ENCODE data around the gene SCARB1. TPM values are rescaled to one million over a fixed set of nuclear protein-coding genes. Genes with fewer than 3 reads are reported as not detected.

Gene SCARB1
- polyA plus RNA-seq, 1 experiment, result 10.3 TPM

DNA sequence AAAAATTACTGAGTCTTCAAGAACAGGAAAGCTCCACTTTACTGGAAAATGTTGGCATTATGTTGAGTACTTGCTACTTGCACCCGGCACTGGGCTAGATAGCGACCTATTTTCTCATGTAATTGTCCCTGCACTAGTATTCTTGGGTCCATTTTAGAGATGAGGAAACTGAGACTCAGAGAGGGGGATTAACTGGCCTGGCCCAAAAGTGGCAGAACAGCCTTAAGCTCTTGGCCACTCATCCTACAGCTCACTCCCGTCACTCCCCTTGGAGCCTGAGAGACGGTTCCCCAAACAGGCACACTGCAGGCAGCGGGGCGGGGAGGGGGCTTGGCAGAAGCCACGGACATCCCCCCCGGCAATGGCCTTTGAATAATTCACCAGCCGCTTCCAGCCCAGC, 113.9 kb downstream of the SCARB1 start:
- no peak for DNase-seq (ENCODE audit: low read depth, low spot score)
- CTCF ChIA-PET, result interaction anchor here (0.6 kb wide), 1 partner anchor 11 kb away, joined by 4 read pairs; no protein-coding TSS in a partner anchor
- H3K27me3 ChIP-seq (ENCODE audit: control insufficient read depth, insufficient read depth, low read length), result peaks cover 4% of the 10 kb centered on the region
- H3K4me3 ChIP-seq (ENCODE audit: low read depth, low read length), result no peak overlapping the region
- no peak overlapping the region for H3K27ac ChIP-seq (ENCODE audit: low read depth, low read length)
- H3K9me3 ChIP-seq (ENCODE audit: control insufficient read depth, insufficient read depth, low read length), result peaks cover 12% of the 10 kb centered on the region
- TF ChIP-seq CTCF (IDR thresholded peaks at IDR 0.05; ENCODE audit: low read depth, low read length), result no peak
- POLR2A ChIA-PET, result no interaction called here

GRCh38 chr12:124747426-124748161, 116.1 kb downstream of the SCARB1 start:
- Histone ChIP-seq H3K9me3 (ENCODE audit: control insufficient read depth, insufficient read depth, low read length) (peaks cover 4% of the 10 kb centered on the region), H3K27me3 (ENCODE audit: control insufficient read depth, insufficient read depth, low read length) (peaks cover 3% of the 10 kb centered on the region), H3K4me3 (ENCODE audit: low read depth, low read length) (no peak overlapping the region), H3K27ac (ENCODE audit: low read depth, low read length) (peak overlapping the region; percentile 22)
- TF ChIP-seq CTCF (IDR thresholded peaks at IDR 0.05; ENCODE audit: low read depth, low read length), result no peak
- CTCF ChIA-PET, result interaction anchor here (1.7 kb wide), 1 partner anchor 17 kb away, joined by 4 read pairs; no protein-coding TSS in a partner anchor
- no peak for DNase-seq (ENCODE audit: low read depth, low spot score)
- POLR2A ChIA-PET, result interaction anchor here (0.8 kb wide), 1 partner anchor 180 kb away, joined by 4 read pairs; the partner anchor contains the start of gene NCOR2

DNA sequence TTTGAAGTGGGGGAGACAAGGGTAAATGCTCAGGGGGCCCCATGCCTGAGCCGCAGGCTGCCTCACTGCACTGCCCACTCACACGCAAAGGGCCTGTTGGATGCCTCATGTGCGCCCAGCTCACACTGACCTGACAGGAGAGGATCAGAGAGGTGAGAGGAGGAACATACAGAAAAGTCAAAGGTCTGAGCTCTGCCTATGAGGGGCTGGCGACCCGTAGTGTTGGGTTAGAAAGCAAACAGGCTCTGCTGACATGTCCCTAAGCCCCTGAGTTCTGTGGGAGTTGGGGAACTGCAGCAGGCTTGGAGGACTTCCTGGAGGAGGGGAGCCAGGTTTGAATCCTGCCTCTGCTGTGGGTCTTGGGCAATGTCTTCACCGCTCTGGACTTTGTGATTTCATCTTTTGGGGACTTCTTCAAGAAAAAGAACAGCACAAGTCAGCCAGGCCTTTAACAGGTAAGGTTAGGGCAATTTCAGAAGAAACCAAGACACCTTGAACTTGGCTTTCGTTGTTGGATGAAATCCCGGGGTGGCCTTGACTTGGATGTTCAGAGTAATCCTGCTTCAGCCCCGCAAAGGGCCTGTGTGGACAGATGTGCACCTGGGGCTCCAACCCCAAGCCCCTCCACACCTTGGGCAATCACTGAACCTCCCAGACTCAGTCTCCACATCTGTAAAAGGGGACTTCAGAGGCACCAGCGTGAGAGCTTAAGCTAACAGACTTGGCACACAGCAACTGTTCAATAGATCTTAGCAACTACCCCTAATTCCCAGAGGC, 116.8 kb downstream of the SCARB1 start:
- CTCF ChIA-PET, result interaction anchor here (1.7 kb wide), 1 partner anchor 18 kb away, joined by 4 read pairs; no protein-coding TSS in a partner anchor

GRCh38 chr12:124745891-124746570, 117.6 kb downstream of the SCARB1 start:
- DNase-seq (ENCODE audit: low read depth, low spot score), result no peak
- ChIA-PET POLR2A (interaction anchor here (0.9 kb wide), 1 partner anchor 25 kb away, joined by 3 read pairs; no protein-coding TSS in a partner anchor), CTCF (interaction anchor here (1.4 kb wide), 1 partner anchor 20 kb away, joined by 4 read pairs; no protein-coding TSS in a partner anchor)
- H3K27ac ChIP-seq (ENCODE audit: low read depth, low read length), result peak overlapping the region; percentile 75
- peaks cover 6% of the 10 kb centered on the region; the same call in 1 of the 2 replicates for H3K9me3 ChIP-seq (ENCODE audit: control insufficient read depth, insufficient read depth, low read length)
- no peak for TF ChIP-seq CTCF (IDR thresholded peaks at IDR 0.05; ENCODE audit: low read depth, low read length)
- H3K4me3 ChIP-seq (ENCODE audit: low read depth, low read length), result no peak overlapping the region
- peaks cover 3% of the 10 kb centered on the region for H3K27me3 ChIP-seq (ENCODE audit: control insufficient read depth, insufficient read depth, low read length)

More for the DNA sequence above, 116.8 kb downstream of the SCARB1 start:
- POLR2A ChIA-PET, result interaction anchor here (0.9 kb wide), 1 partner anchor 26 kb away, joined by 3 read pairs; no protein-coding TSS in a partner anchor
- H3K27me3 ChIP-seq (ENCODE audit: control insufficient read depth, insufficient read depth, low read length), result peaks cover 3% of the 10 kb centered on the region
- DNase-seq (ENCODE audit: low read depth, low spot score), result no peak
- no peak overlapping the region for H3K4me3 ChIP-seq (ENCODE audit: low read depth, low read length)
- peaks cover 4% of the 10 kb centered on the region; the same call in 1 of the 2 replicates for H3K9me3 ChIP-seq (ENCODE audit: control insufficient read depth, insufficient read depth, low read length)
- peak overlapping the region; percentile 22 for H3K27ac ChIP-seq (ENCODE audit: low read depth, low read length)
- TF ChIP-seq CTCF (IDR thresholded peaks at IDR 0.05; ENCODE audit: low read depth, low read length), result no peak

Measured in AG04450 (cell line).